Liver (tissue), 3 donors: Measurements from ENCODE around the gene NFIA.

Source experiments
- ATF3 ChIP-seq: IDR thresholded peaks from 2 replicates; pipeline ENCODE4 v1.6.1; 2016; ENCODE audit warnings: antibody characterized with exemption
- CTCF ChIP-seq: fragments of 150-350 bp; IDR thresholded peaks from 2 replicates; pipeline ENCODE4 v1.5.1; 2017; ENCODE audit warnings: improper control_type of control experiment, low read depth, low read length; ENCODE audit not compliant: missing input control
- EGR1 ChIP-seq, 2 donors: IDR thresholded peaks; 2 replicates each; pipeline ENCODE4 v1.6.1; 2016 to 2018; ENCODE audit warnings: antibody characterized with exemption in 2 of 2, low read depth in 2 of 2
- FOXA1 ChIP-seq: IDR thresholded peaks from 2 replicates; pipeline ENCODE4 v1.6.1; 2016; ENCODE audit warnings: antibody characterized with exemption
- FOXA2 ChIP-seq: IDR thresholded peaks from 2 replicates; pipeline ENCODE4 v1.6.1; 2016; ENCODE audit warnings: antibody characterized with exemption
- HNF4G ChIP-seq: IDR thresholded peaks from 2 replicates; pipeline ENCODE4 v1.6.1; 2016; ENCODE audit warnings: antibody characterized with exemption
- JUND ChIP-seq, 2 donors: IDR thresholded peaks; 2 replicates each; pipeline ENCODE4 v1.6.1; 2016; ENCODE audit warnings: antibody characterized with exemption in 2 of 2
- MAX ChIP-seq: IDR thresholded peaks from 2 replicates; pipeline ENCODE4 v1.6.1; 2016; ENCODE audit warnings: antibody characterized with exemption
- NR2F2 ChIP-seq: IDR thresholded peaks from 2 replicates; pipeline ENCODE4 v1.6.1; 2016; ENCODE audit warnings: antibody characterized with exemption
- RAD21 ChIP-seq, 2 donors: IDR thresholded peaks; 2 replicates each; pipeline ENCODE4 v1.6.1; 2016; ENCODE audit warnings: antibody characterized with exemption in 2 of 2, mild to moderate bottlenecking in 2 of 2
- SP1 ChIP-seq: IDR thresholded peaks from 2 replicates; pipeline ENCODE4 v1.6.1; 2018; ENCODE audit warnings: antibody characterized with exemption, mild to moderate bottlenecking
- TAF1 ChIP-seq: conservative IDR thresholded peaks from 2 replicates; pipeline ENCODE4 v1.6.1; 2016; ENCODE audit warnings: antibody characterized with exemption, mild to moderate bottlenecking
- YY1 ChIP-seq: IDR thresholded peaks from 2 replicates; pipeline ENCODE4 v1.6.1; 2016; ENCODE audit warnings: antibody characterized with exemption, mild to moderate bottlenecking
- ZBTB33 ChIP-seq: IDR thresholded peaks from 2 replicates; pipeline ENCODE4 v1.6.1; 2016; ENCODE audit warnings: antibody characterized with exemption
- donor health status: healthy.
- donor health status: healthy.

GRCh38 chr1:61392409-61393242 is 310.3 kb downstream of the NFIA start:
- TF ChIP-seq CTCF (no peak), MAX (no peak), JUND (IDR thresholded peaks at IDR 0.05) (no peak), RAD21 (IDR thresholded peaks at IDR 0.05) (no peak), SP1 (no peak), ATF3 (no peak), ZBTB33 (no peak), TAF1 (no peak), HNF4G (no peak), EGR1 (IDR thresholded peaks at IDR 0.05; ENCODE audit: low read depth in 2 of 2) (no peak), FOXA2 (no peak), NR2F2 (no peak), FOXA1 (no peak), YY1 (no peak)
